Measurements from ENCODE around the gene MSL3B.

The MSL3B gene

DNA sequence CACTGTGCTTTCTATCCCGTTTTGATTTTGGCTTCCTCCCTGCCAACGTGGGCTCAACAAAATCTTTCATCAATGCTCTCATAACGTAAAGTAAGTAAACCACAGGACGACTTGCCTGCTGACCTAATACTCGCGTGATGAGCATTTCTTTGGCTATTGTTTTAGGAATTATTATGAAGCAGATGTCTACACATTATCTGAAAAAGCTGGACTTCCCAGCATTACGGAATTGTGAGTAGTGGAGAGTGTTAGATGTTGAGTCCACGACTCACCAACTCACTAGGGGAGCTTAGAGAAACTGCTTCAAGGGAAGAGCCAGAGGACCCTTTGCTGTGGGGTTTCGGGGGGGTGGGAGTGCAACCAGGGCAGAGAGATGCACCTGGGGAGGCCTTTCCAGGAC is 35.8 kb downstream of the MSL3B start:
- DNase-seq = no peak

DNA sequence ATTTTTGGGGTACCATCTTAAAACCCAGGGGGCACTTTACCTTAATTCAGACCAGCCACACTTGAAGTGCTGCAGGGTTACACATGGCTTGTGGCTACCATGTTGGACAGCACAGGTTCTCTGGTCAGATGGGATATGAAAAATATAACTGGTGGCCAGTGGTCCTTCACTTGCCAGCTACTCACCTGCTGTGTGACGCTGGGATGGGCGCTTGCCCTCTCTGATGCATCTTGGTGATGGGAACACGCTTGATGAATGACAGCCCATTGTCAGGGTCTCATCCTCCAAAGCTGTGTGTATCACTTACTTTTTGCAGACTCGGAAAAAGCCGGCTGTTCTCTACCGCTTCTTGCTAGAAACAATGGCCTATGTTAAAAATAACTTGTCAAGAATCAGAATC is 36.3 kb downstream of the MSL3B start:
- no peak for DNase-seq

DNA sequence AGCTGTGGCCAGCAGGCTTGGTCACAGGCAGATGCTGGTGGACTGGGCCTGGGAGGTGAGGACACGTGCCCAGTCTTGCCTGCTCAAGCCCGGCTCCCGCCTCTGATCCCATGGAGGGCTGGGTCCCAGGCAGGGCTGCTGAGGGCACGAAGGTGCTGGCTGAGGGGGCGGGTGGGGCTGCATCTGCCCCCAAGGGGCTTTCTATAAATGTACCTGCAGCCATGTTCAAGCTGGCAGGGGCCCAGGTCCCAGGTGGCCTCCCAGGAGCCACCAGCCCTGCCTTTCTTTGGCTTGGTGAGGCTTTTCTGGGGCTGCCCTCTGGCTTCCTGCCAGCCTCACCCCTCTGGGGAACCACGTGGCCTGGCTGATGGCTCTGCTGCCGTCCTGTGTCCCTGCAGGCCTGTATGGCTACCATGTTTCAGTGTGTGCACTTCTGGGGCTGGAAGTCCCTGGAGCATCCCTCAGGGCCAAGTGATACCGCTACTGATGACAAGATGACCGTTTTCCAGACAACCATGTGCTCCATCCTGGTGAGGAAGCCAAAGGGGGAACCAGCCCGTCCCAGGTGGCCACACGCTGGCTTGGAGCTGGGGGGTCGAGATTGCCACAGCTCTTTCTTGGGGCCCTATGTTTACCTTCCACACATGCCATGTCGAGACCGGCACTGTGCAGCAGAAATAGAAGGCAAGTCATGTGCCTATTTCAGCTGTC is 37.0 kb downstream of the MSL3B start:
- no peak for DNase-seq

DNA sequence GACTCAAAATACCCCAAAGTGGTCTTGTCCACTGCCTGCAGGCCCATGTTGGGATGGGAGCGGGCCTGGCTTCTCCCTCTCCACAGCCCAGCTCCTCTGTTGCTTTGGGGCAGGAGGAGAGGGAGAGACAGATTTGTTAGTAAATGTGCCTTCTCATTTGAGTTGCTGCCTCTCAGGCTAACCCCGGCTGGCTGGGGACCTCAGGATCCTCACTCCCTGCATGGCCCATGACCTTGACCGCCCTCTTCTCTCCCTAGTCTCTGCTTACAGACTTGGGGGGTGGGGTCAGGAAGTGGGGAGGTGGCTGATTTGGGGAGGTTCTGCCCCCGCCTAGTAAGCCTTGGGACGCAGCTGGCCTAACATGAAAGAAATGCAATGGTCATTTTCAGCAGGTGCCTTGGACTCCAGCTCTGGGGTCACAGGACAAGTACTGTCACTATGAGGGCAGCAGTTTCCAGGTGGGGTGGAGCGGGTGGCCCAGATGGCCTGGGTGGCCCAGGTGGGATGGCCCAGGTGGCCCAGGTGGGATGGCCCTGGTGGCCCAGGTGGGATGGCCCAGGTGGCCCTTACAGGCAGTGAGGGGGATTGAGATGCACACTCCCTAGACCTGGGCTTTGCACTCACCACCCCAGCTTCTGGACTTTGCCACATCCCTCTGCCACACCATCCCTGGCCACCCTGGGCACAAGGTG is 37.9 kb downstream of the MSL3B start:
- DNase-seq = no peak

DNA sequence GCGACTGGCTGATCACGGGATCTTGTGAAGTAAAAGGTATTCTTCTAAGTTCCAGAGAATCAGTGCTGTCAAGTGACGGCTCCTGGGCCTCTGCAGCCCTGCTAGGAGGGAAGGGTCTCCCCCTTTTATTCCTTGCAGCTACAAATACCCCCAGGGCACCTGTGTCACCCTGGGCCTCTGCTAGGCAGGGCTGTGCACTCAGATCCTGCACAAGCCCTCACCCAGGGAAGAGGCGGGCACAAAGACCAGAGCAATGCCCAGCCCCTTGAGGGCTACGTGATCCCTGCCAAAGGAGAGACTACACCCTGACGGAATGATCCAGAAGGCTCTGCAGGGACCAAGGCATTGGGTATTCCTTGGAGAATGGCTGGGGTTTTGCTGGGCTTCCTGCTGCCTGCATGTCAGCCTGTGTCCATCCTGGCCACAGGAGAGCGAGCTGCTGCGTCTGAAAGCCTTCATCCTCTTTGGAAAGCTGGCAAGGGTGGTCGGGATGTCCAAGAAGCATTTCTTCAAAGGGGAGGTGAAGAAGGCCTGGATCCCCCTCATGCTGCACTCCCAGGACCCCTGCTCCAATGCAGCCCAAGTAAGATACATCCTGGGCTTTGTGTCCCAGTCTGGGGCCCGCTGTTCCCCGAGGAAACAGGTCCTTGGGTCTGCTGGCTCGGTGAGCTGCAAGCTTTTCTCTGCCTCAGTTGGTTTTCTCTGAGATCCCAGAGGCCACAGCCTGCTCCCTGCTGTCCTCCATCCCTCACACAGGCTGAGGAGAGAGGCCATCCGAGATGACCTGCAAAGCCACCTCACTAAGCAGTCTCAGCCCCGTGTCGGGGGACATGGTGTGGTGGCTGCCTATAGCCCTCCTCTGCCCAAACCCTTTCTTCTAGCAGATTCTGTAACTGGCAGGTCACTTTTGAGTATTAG is 38.7 kb downstream of the MSL3B start:
- no peak for DNase-seq

DNA sequence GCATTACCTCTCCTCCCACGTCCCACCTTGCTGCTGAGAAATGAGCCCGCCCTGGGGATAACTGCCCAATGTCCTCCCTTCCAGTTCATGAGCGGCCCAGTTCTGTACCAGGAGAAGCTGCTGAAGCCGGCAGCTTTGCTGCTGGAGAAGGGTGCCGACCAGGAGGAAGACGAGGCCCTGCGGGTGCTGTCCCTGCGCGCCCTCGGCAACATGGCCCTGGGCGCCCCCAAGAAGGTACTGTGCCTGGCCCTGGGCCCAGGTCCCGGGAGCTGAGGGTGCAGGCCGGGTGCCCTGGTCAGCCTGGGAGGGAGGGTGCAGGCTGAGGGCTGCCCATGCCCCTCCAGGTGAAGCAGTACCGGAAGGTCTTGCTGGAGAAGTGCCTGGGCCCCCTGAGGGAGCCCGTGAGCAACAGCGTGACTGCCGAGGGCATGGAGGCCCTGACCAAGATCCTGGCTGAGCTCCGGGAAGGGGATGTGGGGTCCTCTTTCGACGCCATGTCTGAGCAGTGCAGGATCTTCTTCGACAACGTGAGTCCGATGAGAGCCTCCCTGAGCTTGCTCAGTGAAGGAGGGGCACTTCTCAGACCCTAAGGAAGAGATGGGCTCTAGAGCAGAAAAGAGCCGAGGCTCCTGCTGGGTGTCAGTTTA is 39.5 kb downstream of the MSL3B start:
- no peak for DNase-seq

DNA sequence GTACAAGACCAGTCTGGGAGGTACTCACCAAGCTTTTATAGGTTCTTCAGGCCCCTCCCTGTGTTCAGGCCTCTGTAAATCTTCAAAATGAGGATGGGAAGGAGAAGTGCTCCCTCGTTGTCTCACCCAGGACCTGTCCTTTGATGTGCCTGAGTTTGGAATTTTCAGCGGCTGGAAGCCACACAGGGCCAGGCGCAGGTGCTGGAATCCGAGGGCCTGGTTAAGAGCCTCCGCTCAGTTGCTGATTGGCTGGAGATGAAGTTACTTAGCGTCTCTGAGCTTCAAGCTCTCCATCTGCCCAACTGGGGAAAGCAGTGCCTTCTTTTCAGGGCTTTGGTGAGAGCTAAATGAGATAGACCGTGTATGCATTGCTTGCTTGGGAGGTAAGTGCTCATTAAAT is 43.8 kb downstream of the MSL3B start:
- DNase-seq = no peak

DNA sequence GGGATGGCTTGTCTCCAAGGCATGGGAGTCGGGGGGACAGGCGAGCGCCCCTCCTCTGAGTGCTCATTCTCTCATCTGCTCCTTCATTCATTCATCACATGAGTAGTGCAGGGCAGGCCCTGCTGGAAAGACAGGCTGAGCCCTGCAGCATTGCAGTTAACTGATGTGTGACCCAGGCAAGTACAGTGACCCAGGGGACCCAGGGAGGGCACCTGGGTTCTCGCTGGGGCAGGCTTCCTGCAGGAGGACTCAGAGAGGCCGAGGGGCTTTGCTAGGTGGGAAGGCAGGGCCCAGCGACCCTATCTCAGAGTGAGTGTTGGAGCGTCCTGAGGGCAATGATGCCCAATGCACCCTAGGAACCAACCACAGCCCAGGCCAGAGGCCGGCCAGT is 44.5 kb downstream of the MSL3B start:
- no peak for DNase-seq

DNA sequence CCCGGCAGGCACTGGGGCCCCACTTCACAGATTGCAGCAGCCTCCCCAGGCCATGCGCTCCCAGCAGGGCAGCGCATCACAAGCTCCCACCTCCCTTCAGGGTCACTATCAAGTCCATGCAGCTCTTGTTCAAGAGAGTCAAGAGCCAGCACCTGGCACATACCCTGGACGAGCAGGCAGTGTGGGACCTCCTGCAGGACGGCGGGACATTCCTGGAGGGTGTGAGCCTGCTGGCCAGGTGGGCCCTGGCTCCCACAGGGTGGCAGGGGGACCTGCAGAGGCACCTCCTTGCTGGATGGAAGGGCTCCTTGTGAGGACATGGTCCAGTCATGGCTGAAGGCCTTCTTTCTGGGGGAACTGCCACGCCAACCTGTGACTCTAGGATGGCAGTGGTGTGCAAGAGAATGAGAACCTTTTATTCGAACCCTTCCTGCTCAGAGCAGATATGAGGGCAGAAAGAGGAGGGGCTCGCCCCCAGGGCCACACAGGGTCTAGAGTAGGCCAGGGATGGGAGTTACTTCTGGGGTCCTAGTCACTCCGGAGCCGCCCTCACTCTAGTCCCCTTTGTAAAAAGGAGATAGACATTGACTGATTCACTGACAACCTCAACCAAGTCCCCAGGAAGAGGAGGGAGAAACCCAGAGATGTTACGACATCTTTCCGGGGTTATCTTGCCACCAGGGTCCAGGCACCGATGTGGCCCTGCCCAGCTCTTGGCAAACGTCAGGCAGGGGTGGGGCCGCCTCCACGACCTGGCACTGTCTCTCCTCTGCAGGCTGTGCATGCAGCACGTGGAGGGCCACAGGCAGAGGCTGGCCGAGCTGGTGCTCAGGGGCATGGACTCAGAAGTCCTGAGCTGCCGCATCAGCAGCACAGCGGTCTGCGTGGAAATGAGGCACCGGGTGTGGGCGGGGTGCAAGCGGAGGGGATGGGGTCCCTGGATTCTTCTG is 45.1 kb downstream of the MSL3B start:
- DNase-seq = no peak

DNA sequence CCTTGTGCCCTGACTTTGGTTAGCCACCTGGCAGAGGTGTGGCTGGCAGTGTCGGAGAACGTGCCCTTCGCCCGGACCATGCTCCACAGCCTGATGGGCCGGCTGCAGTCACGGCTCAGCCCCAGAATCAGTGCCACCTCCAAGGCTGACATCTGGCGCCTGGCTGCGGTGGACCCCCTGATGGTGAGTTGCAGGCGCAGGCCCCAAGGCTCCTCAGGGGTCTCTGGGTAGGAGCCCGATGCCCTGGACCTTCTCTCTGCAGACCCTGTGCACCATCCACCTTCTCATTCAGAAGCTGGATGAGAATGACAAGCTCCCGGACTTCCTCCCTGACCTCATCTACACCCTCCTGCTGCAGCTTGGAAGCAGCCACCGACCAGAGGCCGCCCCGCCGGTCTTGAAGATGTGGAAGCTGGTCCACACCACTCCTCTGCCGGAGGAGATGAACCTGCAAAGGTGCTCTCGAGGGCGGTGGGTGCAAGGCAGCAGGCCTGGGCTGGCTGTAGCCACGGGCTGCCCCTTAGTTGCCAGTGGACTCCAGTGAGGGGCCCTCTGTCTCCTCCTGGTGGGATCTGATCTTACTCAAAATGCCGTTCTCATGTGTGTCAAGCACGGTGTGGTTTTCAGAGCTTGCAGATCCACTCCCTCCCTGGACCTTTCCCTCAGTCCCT is 46.0 kb downstream of the MSL3B start:
- no peak for DNase-seq

DNA sequence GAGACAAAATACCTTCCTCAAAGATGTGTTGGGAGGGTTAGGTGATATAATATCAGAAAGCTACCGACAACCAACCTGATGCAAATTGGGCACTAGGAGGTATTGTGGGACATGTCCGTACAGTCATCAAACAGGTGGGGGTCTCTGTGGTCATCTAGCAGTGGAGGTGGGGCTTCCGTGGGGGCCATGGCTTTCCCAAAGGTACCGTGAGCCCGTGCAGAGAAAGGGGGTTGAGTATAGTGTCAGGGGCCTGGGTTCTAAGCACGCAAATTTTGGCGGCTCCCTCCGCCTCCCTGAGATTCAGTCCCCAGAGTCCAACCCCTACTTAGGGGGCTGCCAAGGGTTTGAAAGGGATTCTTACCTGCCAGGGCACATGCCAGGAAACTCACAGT is 46.5 kb downstream of the MSL3B start:
- no peak for DNase-seq

DNA sequence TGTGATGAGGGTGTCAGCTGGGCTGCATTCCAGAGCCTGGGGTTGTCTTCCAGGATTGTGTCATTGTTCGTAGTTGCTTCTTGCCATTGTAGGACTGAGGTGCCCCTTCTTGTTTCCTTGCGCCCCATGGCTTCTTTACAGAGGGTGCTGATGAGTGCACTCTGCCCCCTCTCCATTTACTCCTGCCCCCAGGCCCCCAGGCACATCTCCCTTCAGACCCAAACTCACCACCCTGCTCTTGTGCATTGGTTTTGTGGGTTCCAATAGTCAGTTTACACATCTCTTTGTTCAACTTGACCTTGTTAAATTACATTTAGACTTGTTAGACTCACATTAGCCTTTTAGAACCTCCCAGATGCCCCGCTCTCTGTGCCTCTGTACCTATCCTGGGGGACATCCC is 47.0 kb downstream of the MSL3B start:
- DNase-seq = no peak

DNA sequence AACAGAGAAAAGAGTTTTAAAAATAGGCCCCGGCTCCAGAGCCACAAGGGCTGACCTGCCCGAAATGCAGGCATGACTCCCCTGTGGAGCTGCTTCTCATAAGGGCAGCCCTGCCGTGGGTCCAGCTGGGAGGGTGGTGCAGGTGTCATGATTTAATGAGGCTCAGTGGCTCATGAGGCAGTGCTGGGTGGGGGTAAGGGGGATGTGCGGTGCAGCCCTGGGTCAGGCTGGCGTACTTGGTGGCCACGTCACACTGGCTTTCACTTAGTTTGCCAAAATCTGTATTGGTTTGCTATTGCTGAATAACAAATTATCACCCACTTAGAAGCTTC is 47.4 kb downstream of the MSL3B start:
- DNase-seq = no peak

DNA sequence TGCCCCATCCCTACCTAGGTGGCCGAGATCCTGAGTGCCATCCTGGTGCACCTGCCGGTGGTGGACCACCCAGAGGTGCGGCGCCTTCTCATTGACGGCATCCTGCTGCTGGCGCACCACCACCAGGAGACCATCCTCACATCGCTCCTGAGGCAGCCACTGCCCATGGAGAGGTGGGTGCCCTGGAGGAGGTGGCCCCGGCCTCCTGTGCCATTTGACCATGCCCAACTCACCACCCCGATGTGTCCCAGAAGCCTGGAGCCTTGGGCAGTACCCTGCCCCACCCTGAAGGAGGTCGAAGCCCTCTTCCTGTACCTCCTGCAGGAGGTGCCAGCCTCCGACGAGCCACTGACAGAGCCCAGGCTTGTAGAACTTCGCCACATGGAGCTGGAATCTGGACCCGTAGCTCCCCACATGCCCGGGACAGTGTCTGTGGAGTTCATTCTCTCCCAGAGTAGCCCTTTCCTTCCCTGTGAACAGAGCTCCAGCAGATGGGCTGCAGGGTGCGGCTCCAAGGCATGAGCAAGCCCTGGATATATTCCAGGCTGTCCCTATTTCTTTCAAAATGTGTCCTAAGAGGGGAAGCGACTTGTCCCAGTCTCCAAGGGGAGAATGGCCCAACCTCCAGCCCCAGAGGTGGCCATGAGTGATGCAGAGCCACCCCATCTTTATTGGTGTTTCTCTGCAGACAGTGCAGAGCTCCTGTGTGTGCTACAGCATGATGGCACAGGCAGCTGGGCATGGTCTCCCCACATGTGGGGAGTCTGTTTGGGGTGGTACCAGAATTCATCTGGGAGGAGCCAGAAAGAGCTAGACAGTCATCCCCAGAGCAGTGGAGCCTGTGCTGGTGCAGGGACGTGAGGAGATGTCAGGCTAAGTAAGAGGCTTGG is 48.1 kb downstream of the MSL3B start:
- DNase-seq = no peak

DNA sequence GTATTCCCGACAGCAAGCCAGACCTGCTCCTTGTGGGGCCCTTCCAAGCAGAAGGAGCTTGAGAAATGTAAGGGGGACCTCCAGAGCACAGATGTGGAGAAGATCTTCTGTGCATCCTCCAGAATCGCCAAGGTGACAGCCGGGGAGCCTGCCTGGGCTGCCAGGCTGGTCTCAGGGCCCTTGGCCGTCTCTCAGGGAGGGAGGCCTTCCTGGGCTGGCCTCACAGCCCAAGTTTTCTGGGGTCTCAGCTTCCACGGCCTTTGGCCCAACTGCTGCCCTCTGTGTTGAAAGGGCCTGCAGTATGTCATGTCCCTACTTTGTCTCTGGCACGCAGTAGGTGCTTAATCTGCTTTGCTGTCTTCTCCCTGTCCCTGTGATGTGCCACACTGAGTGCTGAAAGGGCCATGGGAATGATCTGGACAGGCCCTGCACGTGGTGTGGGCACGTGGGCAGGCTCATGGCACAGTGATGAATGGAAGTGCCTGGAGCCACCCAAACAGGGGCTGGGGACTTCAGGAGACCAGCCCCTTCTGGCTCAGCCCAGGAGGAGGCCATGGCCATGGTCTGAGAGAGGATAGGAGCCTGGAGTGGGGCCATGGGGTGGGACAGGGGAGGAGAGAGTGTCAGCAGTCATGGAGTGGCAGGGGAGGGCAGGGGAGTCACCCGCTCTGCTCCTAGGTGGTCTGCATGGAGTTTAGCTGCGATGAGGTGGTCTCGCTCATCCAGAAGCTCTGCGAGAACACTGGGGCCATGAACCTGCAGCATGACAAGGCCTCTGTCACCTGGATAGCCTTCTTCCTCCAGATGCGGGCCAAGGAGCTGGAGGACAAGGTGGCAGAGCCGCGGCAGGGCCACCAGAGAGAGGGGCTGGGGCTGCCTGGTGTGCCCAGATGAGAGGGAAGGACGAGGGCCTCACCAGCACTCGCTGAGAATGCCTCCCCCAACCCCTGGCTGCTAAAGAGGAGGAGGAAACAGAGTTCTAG is 49.3 kb downstream of the MSL3B start:
- DNase-seq = no peak

DNA sequence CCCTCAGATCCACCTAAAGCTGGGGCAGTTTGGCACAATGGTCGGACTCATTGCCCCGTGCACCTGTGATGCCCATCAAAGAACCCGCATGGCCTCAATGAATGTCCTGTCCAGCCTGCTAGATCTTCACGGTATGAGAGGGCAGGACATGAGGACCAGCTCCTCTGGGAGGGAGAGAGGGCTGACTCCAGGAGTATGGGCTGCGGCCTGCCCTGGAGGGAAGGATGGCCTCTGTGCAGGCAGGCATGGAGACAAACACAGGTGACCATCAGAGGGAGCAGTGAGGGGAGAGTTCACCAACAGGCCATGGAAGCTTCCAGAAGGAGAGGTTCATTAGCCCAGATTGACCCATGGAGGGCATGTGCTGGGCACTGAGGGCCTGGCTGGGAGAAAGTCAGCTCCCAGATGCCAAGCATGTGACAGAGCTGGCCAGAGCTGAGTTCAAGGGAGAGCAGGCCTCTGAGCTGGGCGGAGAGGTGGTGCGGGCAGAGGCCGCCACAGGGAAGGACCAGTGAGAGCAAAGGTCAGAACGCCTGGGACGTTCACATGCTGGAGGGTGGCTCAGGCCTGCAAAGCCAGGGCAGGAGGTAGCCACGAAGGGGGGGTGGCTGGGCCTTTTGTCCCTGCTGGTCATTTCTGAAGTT is 50.1 kb downstream of the MSL3B start:
- DNase-seq = peak in 1 of 5 donors; percentile 3

DNA sequence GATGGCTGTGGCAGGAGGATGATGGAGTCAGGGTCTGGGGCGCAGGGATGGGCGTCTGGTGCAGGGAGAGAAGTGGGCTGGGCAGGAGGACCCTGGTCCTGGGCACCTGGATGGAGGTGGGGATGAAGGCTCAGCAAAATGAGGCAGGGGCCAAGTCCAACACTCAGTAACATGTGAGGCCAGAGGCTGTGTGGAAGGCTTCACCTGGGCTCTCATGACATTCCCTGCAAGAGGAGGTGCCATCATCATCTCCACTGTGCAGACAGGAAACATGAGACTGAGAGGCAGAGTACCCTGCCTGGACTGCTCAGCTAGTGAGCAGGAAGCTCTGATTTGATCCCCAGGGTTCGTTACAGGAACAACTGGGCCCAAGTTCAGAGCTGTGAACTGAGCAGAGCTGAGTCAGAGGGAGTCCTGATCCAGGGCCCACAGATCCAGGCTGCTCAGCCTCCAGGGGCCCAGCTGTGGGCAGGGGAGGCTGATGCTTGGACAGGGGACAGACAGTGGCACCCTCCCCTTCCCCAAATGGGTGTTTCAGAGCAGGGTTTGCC is 50.8 kb downstream of the MSL3B start:
- peak in 1 of 5 donors; percentile 4 for DNase-seq

DNA sequence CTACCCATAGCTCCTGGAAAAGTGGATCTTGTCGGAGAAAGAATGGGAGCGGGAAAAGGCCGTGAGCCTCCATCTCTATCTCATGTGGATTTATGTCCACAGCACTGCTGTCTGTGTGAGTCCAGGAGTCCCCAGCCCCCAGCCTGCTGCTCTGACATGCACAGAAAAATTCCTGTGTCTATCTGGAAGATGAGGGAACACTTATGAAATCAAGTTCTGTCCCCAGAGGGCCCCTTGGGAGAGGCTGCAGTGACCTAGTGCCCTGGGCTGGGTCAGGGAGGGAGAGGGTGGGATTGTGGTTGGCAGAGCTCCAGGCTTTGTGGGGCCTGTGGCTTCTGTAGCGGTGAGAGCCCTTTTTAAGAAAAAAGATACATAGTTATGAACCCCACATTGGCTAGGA is 51.4 kb downstream of the MSL3B start:
- no peak for DNase-seq

Measured in T-helper 1 cell (primary cell).